Chondrocyte (in vitro differentiated cells): ENCODE measurements around the gene ANKH. TPM values are rescaled to one million over a fixed set of nuclear protein-coding genes. Genes with fewer than 3 reads are reported as not detected.

Experiments used
- DNase-seq: peaks from one replicate; pipeline ENCODE4 v3.0.0; 2021; ENCODE audit warnings: mixed read lengths, low spot score
- H3K27ac Mint-ChIP-seq: one replicate; pipeline ENCODE4 v1.8.0; 2021; ENCODE audit warnings: mild to moderate bottlenecking, moderate library complexity, mixed read lengths; ENCODE audit not compliant: unreplicated experiment
- H3K27me3 Mint-ChIP-seq: 2 replicates; pipeline ENCODE4 v1.8.0; 2021; ENCODE audit warnings: low read depth, mixed read lengths
- H3K36me3 Mint-ChIP-seq: 2 replicates; pipeline ENCODE4 v1.8.0; 2021; ENCODE audit warnings: low read depth, mixed read lengths
- H3K4me1 Mint-ChIP-seq: 2 replicates; pipeline ENCODE4 v1.8.0; 2021; ENCODE audit warnings: low read depth, mild to moderate bottlenecking, mixed read lengths
- H3K4me3 Mint-ChIP-seq: one replicate; pipeline ENCODE4 v1.8.0; 2021; ENCODE audit warnings: mild to moderate bottlenecking, moderate library complexity, mixed read lengths; ENCODE audit not compliant: unreplicated experiment
- H3K9me3 Mint-ChIP-seq: 2 replicates; pipeline ENCODE4 v1.8.0; 2021; ENCODE audit warnings: low read depth, mixed read lengths
- CTCF ChIP-seq: fragments of 200-600 bp; sonication (generic); IDR thresholded peaks from 2 replicates; pipeline ENCODE4 v1.5.0; 2021; ENCODE audit warnings: antibody characterized with exemption, mild to moderate bottlenecking, moderate library complexity
- total RNA-seq: library from RNA; stranded (reverse); gene quantifications from 3 replicates; pipeline ENCODE4 v1.2.1, GENCODE V29; 2021

Gene ANKH
- total RNA-seq, 1 donor from 2014 or later, result 114 TPM

- no peak for TF ChIP-seq CTCF
- Mint-ChIP-seq H3K9me3 (no peaks in the 10 kb centered on the region), H3K4me1 (peaks cover 18% of the 10 kb centered on the region), H3K27me3 (no peaks in the 10 kb centered on the region), H3K4me3 (no peak overlapping the region), H3K36me3 (peaks cover 32% of the 10 kb centered on the region), H3K27ac (peak overlapping the region; percentile 5)
- no peak for DNase-seq
Measured at GRCh38 chr5:14745188-14745563, 126.4 kb downstream of the ANKH start.

- peaks cover 25% of the 10 kb centered on the region for H3K4me1 Mint-ChIP-seq
- no peak for TF ChIP-seq CTCF
- peaks cover 30% of the 10 kb centered on the region for H3K36me3 Mint-ChIP-seq
- H3K4me3 Mint-ChIP-seq, result no peak overlapping the region
- no peak for DNase-seq
- H3K9me3 Mint-ChIP-seq, result no peaks in the 10 kb centered on the region
- no peaks in the 10 kb centered on the region for H3K27me3 Mint-ChIP-seq
- peak overlapping the region; percentile 59 for H3K27ac Mint-ChIP-seq
Measured at GRCh38 chr5:14744296-14745187, 127.0 kb downstream of the ANKH start.

GRCh38 chr5:14743601-14744295 lies 127.8 kb downstream of the ANKH start:
- Mint-ChIP-seq H3K4me1 (peaks cover 31% of the 10 kb centered on the region), H3K27me3 (no peaks in the 10 kb centered on the region), H3K36me3 (peaks cover 28% of the 10 kb centered on the region), H3K4me3 (no peak overlapping the region), H3K27ac (peak overlapping the region; percentile 59), H3K9me3 (no peaks in the 10 kb centered on the region)
- no peak for TF ChIP-seq CTCF
- DNase-seq, result no peak

GRCh38 chr5:14742498-14742897 lies 129.1 kb downstream of the ANKH start:
- no peak overlapping the region for H3K4me3 Mint-ChIP-seq
- no peaks in the 10 kb centered on the region for H3K9me3 Mint-ChIP-seq
- H3K4me1 Mint-ChIP-seq, result peaks cover 37% of the 10 kb centered on the region
- no peaks in the 10 kb centered on the region for H3K27me3 Mint-ChIP-seq
- H3K36me3 Mint-ChIP-seq, result peaks cover 27% of the 10 kb centered on the region
- no peak for DNase-seq
- peak overlapping the region; percentile 12 for H3K27ac Mint-ChIP-seq
- no peak for TF ChIP-seq CTCF

- Mint-ChIP-seq H3K4me3 (no peak overlapping the region), H3K27me3 (no peaks in the 10 kb centered on the region), H3K9me3 (no peaks in the 10 kb centered on the region), H3K4me1 (peaks cover 37% of the 10 kb centered on the region), H3K27ac (peak overlapping the region; percentile 12), H3K36me3 (peaks cover 24% of the 10 kb centered on the region)
- TF ChIP-seq CTCF, result no peak
- no peak for DNase-seq
Measured at GRCh38 chr5:14741801-14742440, 129.7 kb downstream of the ANKH start.
